ENCODE measurements around the gene ARHGEF7.

ARHGEF7 gene

GRCh38 chr13:111114362-111115060 is 599 bp upstream of the ARHGEF7 start:
- H3K27ac ChIP-seq, result no peak overlapping the region
- no peaks in the 10 kb centered on the region for H3K36me3 ChIP-seq
- peaks cover 19% of the 10 kb centered on the region for H3K9me3 ChIP-seq (ENCODE audit: severe bottlenecking)
- peaks cover 89% of the 10 kb centered on the region for H3K27me3 ChIP-seq (ENCODE audit: insufficient read depth, low read depth, severe bottlenecking)
- peak overlapping the region; percentile 43 for H3K4me3 ChIP-seq (ENCODE audit: low read depth, low read length)
- DNase-seq, result no peak
- TF ChIP-seq CTCF (IDR thresholded peaks at IDR 0.05; ENCODE audit: low read depth, low read length), result no peak

- DNase-seq, result no peak
- no peak overlapping the region; the same call in 1 of the 2 replicates for H3K4me3 ChIP-seq (ENCODE audit: low read depth, low read length)
Measured at GRCh38 chr13:111115965-111116521, 933 bp downstream of the ARHGEF7 start.

GRCh38 chr13:111116856-111117255 is 1.7 kb downstream of the ARHGEF7 start:
- Histone ChIP-seq H3K9me3 (ENCODE audit: severe bottlenecking) (peaks cover 5% of the 10 kb centered on the region), H3K36me3 (no peaks in the 10 kb centered on the region), H3K27me3 (ENCODE audit: insufficient read depth, low read depth, severe bottlenecking) (peaks cover 91% of the 10 kb centered on the region), H3K4me3 (ENCODE audit: low read depth, low read length) (no peak overlapping the region), H3K27ac (no peak overlapping the region)
- no peak for TF ChIP-seq CTCF (IDR thresholded peaks at IDR 0.05; ENCODE audit: low read depth, low read length)
- no peak for DNase-seq

More at GRCh38 chr13:111115965-111116521, 933 bp downstream of the ARHGEF7 start:
- TF ChIP-seq CTCF (IDR thresholded peaks at IDR 0.05; ENCODE audit: low read depth, low read length), result no peak
- Histone ChIP-seq H3K36me3 (no peaks in the 10 kb centered on the region), H3K27me3 (ENCODE audit: insufficient read depth, low read depth, severe bottlenecking) (peaks cover 91% of the 10 kb centered on the region), H3K27ac (no peak overlapping the region), H3K9me3 (ENCODE audit: severe bottlenecking) (peaks cover 7% of the 10 kb centered on the region)

GRCh38 chr13:111117289-111117688 is 2.2 kb downstream of the ARHGEF7 start:
- Histone ChIP-seq H3K9me3 (ENCODE audit: severe bottlenecking) (peaks cover 5% of the 10 kb centered on the region), H3K27me3 (ENCODE audit: insufficient read depth, low read depth, severe bottlenecking) (peaks cover 91% of the 10 kb centered on the region), H3K27ac (no peak overlapping the region), H3K36me3 (no peaks in the 10 kb centered on the region), H3K4me3 (ENCODE audit: low read depth, low read length) (no peak overlapping the region)
- TF ChIP-seq CTCF (IDR thresholded peaks at IDR 0.05; ENCODE audit: low read depth, low read length), result no peak
- no peak for DNase-seq

GRCh38 chr13:111117961-111118360 is 2.9 kb downstream of the ARHGEF7 start:
- Histone ChIP-seq H3K9me3 (ENCODE audit: severe bottlenecking) (peaks cover 5% of the 10 kb centered on the region), H3K36me3 (no peaks in the 10 kb centered on the region), H3K4me3 (ENCODE audit: low read depth, low read length) (no peak overlapping the region), H3K27ac (no peak overlapping the region), H3K27me3 (ENCODE audit: insufficient read depth, low read depth, severe bottlenecking) (peaks cover 91% of the 10 kb centered on the region)
- no peak for DNase-seq
- no peak for TF ChIP-seq CTCF (IDR thresholded peaks at IDR 0.05; ENCODE audit: low read depth, low read length)

All from WERI-Rb-1 (cell line).